ENCODE results near the gene COL23A1.

Gene COL23A1

GRCh38 chr5:178453224-178453623 lies 137.0 kb downstream of the COL23A1 start:
- DNase-seq, result no peak

GRCh38 chr5:178450121-178451028 lies 139.8 kb downstream of the COL23A1 start:
- no peak for DNase-seq

GRCh38 chr5:178449163-178450070 lies 140.8 kb downstream of the COL23A1 start:
- DNase-seq, result no peak

GRCh38 chr5:178445534-178445933 lies 144.7 kb downstream of the COL23A1 start:
- DNase-seq, result no peak

- no peak for DNase-seq
Observed at GRCh38 chr5:178442405-178443257, 147.6 kb downstream of the COL23A1 start.

- DNase-seq, result no peak
Observed at GRCh38 chr5:178441486-178442270, 148.5 kb downstream of the COL23A1 start.

- no peak for DNase-seq
Observed at GRCh38 chr5:178440181-178440580, 150.0 kb downstream of the COL23A1 start.

GRCh38 chr5:178439493-178440180 lies 150.6 kb downstream of the COL23A1 start:
- DNase-seq, result no peak

GRCh38 chr5:178438796-178439195 lies 151.4 kb downstream of the COL23A1 start:
- no peak for DNase-seq

GRCh38 chr5:178437386-178438075 lies 152.7 kb downstream of the COL23A1 start:
- DNase-seq, result no peak

GRCh38 chr5:178436326-178436940 lies 153.8 kb downstream of the COL23A1 start:
- DNase-seq, result peak; percentile 24

GRCh38 chr5:178435321-178436238 lies 154.6 kb downstream of the COL23A1 start:
- peak; percentile 26 for DNase-seq

GRCh38 chr5:178434851-178435250 lies 155.3 kb downstream of the COL23A1 start:
- no peak for DNase-seq

GRCh38 chr5:178434016-178434761 lies 156.0 kb downstream of the COL23A1 start:
- peak; percentile 21 for DNase-seq

- DNase-seq, result peak; percentile 33
Observed at GRCh38 chr5:178433273-178433775, 156.9 kb downstream of the COL23A1 start.

GRCh38 chr5:178432421-178433272 lies 157.5 kb downstream of the COL23A1 start:
- DNase-seq, result peak; percentile 35

GRCh38 chr5:178431782-178432165 lies 158.4 kb downstream of the COL23A1 start:
- no peak for DNase-seq
